NCI-H1694 (cell line): Measurements from ENCODE around the gene RBM3.
A peak's percentile ranks its signal among the peaks of the same experiment; 100 is the strongest.

Experiments
- DNase-seq: peaks from one replicate; lab custom pipeline; 2025; lab: John Stamatoyannopoulos, UW

RBM3 gene

DNA sequence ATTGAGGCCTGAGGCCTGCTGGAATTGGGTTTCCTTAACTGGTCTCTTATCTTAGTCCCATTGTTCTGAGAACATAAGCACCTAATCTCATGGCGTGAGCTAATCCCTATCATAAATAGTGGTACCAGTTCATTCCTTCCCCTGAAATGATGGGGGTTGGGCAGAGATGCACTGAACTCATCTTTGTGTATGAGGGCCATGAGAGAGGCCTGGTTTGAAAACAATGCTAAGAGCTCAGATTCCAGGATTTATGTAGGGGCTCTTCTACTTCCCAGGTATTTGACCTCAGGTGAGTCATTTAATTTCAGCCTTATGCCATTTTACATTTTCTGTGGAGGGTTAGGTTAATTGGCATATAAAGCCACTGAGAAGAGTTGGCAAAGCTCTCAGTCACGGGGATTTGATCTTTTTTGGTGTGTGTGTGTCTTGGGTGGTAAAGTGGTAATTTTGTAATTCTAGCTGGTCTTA lies 4.4 kb downstream of the RBM3 start:
- DNase-seq: no peak

DNA sequence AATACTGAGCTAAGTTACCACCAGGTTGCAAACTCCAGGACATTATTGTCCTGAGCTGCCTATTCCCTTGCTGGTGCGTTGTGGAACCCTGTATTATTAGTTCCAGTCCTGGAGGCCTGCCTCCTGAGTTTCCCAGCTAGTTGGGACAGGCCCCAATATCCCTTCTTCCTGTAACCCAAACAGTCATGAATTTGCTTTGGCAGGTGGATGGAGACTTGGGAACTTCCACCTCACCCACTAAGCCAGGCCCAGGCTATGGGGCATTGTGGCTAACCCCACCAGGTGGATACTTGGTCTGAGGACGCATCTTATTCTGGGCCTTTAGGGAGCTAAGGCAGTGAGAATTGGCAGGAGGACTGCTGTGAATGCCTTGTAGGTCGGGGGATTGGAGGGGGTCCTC lies 5.0 kb downstream of the RBM3 start:
- no peak for DNase-seq

- DNase-seq: no peak
Measured at GRCh38 chrX:48580662-48581061, 6.4 kb downstream of the RBM3 start.

- no peak for DNase-seq
Measured at GRCh38 chrX:48584698-48585097, 10.4 kb downstream of the RBM3 start.

- DNase-seq: no peak
Measured at GRCh38 chrX:48589482-48590162, 15.3 kb downstream of the RBM3 start.

DNA sequence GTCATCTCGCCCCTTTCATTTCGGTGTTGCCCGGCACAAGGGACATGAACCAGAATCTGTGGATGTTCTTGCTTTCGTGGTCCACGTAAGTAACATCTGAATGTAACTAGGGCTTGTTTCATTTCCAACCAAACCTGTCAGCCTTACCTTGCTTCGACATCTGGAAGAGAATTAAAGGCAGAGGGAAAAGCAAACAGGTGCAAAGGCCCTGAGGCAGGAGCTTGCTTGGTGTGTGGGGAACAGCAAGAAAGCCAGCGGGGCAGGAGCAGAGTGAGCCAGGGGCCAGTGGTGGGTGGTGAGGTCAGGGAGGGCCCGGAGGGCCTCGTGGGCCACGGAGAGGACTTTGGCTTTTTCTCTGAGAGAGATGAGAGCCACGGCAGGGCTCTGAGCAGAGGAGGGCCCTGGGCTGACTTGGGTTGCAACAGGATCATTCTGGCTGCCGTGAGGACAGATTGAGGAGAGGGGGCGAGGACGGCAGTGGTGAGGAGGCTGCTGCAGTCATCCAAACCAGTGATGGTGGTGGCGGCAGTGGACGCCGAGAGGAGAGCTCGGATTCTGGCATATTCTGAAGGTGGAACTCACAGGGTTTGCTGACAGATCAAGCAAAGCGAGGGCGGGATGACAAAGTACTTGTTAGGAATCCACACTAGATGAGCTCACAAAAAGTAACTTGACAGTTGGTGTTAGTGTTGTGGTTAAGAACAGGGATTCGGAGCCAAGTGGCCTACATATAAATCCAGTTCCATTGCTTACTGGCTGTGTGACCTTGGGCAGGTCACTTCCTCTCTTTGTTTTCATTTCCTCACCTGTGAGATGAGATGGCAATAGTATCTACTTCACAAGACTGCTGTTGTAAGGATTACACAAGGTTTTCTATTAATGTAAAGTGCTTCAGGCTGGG lies 16.2 kb downstream of the RBM3 start:
- DNase-seq: no peak

- DNase-seq: no peak
Measured at GRCh38 chrX:48591255-48591791, 17.0 kb downstream of the RBM3 start.

- DNase-seq: no peak
Measured at GRCh38 chrX:48592971-48593370, 18.7 kb downstream of the RBM3 start.

DNA sequence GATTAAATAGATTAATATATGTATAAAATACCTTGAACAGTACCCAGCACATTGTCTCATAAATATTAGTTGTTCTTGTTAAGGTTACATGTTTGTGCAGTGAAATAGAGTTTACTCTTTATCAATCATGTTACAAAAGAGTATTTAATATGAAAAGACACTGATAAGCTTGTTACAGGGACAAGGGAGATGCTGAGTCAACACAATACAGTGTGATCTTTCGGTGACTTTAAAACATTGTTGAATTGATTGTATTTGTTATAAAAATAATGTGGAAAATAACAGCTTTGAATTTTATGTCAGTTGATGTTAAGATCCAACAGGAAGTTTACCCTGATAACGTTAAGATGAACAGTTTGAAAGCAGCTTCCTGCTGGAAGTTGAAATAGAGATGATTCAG lies 21.6 kb downstream of the RBM3 start:
- DNase-seq: no peak

GRCh38 chrX:48597353-48598264 lies 23.3 kb downstream of the RBM3 start, which contains the start of gene WDR13:
Gene WDR13 (plus strand): TSS chrX:48597492. CDS start chrX:48597997, 505 bp downstream.
- peak; percentile 88 for DNase-seq

- no peak for DNase-seq
Measured at GRCh38 chrX:48598614-48599013, 24.3 kb downstream of the RBM3 start.

GRCh38 chrX:48599341-48599740 lies 25.1 kb downstream of the RBM3 start:
- no peak for DNase-seq

DNA sequence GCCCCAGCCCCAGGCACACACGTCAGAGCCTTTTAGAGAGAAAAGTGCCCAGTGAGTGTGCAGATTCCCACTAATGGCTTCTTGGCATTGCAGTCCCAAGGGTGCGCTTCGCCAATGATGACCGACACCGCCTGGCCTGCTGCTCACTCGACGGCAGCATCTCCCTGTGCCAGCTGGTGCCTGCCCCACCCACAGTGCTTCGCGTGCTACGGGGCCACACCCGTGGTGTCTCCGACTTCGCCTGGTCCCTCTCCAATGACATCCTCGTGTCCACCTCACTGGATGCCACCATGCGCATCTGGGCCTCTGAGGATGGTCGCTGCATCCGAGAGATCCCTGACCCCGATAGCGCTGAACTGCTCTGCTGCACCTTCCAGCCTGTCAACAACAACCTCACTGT lies 25.9 kb downstream of the RBM3 start:
- DNase-seq: no peak

- no peak for DNase-seq
Measured at GRCh38 chrX:48601741-48602394, 27.6 kb downstream of the RBM3 start.

GRCh38 chrX:48604701-48605100 lies 30.4 kb downstream of the RBM3 start:
- DNase-seq: no peak

DNA sequence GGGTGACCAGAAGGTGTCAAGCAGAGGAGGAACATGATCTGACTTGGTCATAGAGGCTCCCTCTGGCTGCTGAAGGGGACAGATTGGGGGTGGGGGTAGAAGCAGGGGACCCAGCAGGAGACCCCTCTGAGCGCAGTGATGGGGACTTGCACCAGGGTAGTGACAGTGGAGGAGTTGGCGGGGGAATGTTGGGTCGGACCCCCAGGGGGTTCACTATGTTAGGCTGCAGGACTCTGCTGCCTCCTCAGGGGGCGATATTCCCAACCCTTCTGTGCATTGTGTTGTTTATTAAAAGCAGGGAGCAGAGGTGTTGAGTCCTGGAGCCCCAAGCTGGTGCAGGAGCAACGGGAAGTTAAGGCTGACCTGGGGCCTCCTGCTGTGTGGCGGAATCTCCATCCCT lies 31.8 kb downstream of the RBM3 start:
- DNase-seq: no peak

DNA sequence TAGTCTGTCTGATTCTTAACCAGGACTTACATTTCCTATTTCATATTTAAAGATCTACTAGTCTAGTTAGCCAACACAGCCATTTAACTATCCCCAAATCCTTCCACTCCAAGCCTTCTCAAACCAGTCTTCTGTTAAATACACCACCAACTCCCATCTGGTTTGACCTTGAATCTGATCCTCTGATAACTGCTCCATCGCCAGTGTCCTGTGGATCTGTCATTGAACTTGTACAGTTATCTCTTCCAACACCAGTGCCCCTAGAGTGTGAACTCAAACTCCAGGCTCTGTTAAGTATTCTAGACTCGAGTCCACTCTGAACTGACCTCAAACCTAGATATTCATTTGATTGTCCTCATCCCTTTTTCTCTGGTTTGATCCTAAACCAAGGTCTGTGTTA lies 37.4 kb downstream of the RBM3 start:
- no peak for DNase-seq

DNA sequence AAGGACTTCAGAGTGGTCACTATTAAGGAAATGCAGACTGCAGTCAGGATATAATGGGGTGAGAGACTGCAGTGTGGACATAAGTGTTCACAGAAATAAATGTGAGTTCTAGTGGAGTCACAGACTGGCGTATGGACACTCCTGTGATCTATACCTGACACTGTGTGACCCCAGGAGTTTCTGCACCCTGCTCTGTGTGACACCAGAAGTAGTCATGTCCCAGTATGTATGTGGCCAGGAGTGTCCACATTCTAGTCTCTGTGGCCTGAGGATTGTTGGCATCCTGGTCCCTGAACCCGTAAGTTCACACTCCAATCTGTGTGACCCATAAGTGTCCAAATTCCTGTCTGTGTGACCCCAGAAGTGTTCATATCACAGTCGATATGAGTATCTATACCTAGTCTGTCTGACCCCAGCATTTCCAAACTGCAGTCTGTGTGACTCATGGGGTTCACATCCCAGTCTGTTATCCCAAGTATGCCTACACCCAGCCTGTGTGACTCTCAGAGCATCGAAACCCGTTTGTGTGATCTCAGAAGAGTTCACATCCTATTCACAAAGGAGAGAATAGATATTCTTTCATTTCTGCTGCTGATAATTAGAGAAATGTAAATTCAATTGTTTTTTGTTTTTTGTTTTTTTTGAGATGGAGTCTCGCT lies 39.3 kb downstream of the RBM3 start:
- DNase-seq: no peak

DNA sequence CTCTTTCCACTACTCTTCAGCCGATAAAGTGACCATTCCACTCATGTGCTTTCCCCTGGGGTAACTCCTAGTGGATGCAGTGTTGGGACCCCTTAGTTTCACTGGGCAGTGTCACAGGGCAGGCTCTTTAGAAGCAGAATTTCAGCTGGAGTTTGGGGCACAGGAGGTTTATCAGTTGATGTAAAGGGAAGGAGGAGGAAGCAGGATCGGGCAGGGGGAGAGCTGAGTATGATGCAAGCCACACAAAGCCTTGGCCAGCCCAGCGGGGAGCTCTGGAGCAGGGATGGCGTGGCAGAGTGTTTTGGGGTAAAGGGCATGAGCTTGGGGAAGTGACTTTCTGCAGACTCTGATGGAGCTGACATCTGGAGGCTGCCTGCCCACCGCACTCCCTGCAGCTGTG lies 42.3 kb downstream of the RBM3 start:
- no peak for DNase-seq

- DNase-seq: no peak
Measured at GRCh38 chrX:48617542-48618340, 43.5 kb downstream of the RBM3 start.
